K562 (cell line): Measurements from ENCODE around the gene ROR2. TPM values are rescaled to one million over a fixed set of nuclear protein-coding genes. Genes with fewer than 3 reads are reported as not detected.

ENCODE experiments used
- ATAC-seq: fragments of 200-7000 bp; cut with Tn5 transposase; 3 replicates; pipeline ENCODE4 v1.9.1; 2020; ENCODE audit warnings: moderate library complexity
- BruUV-seq: library from RNA; stranded (reverse); fragments of 400-500 nt; replicated peaks from 2 replicates; lab custom pipeline; 2021; lab: Mats Ljungman, UMichigan
- CTCF ChIA-PET: fragments of 300-600 bp; formaldehyde crosslinking; extraction: SDS; loops from one replicate; lab custom pipeline; 2021; ENCODE audit warnings: low intra/inter-chr PET ratio; lab: Yijun Ruan, JAX
- POLR2A ChIA-PET: fragments of 300-600, 350-650 bp; sonication (Branson Sonifier 250); formaldehyde crosslinking; extraction: SDS; loops from one replicate; lab custom pipeline; 2021; ENCODE audit warnings: antibody characterized with exemption, inconsistent platforms; lab: Yijun Ruan, JAX
- DNase-seq, 4 experiments: peaks; one replicate each; pipeline versions ENCODE4 v3.0.0 to v3.0.0-alpha.2; 2011 to 2018; ENCODE audit warnings: low spot score in 3 of 4, mixed read lengths in 3 of 4; ENCODE audit errors: extremely low read depth in 1 of 4
- FAIRE-seq: peaks from 2 replicates; lab custom pipeline; 2011; peaks lifted over from hg19 to GRCh38; lab: Jason Lieb, UNC
- H2AFZ ChIP-seq: 2 replicates; pipeline ENCODE4 v1.6.0; 2011; ENCODE audit warnings: low read depth, low read length, control low read depth, inconsistent platforms
- H3K27ac ChIP-seq: fragments of 200-600 bp; 3 replicates; pipeline ENCODE4 v1.8.0; 2011; ENCODE audit warnings: low read depth, mild to moderate bottlenecking, control low read depth, inconsistent platforms, low read length, moderate library complexity, mixed read lengths; ENCODE audit errors: extremely low read depth
- H3K27me3 ChIP-seq, 2 experiments: fragments of 300-600 bp in 1 of 2; 2 replicates in 1 of 2; 3 replicates in 1 of 2; pipeline versions ENCODE4 v1.6.0 to v1.8.0; 2011; ENCODE audit warnings: inconsistent platforms in 2 of 2, low read length in 2 of 2, mild to moderate bottlenecking in 1 of 2, mixed read lengths in 1 of 2, moderate library complexity in 1 of 2; ENCODE audit not compliant: control insufficient read depth in 2 of 2, insufficient read depth in 2 of 2
- H3K36me3 ChIP-seq: fragments of 300-600 bp; 3 replicates; pipeline ENCODE4 v1.8.0; 2011; ENCODE audit warnings: mild to moderate bottlenecking, low read length, inconsistent platforms; ENCODE audit not compliant: control insufficient read depth, insufficient read depth
- H3K4me1 ChIP-seq, 2 experiments: fragments of 200-600 bp in 1 of 2; replicated peaks in 1 of 2; 2 replicates in 1 of 2; 3 replicates in 1 of 2; pipeline versions ENCODE4 v1.5.1 to v1.8.0; 2011; ENCODE audit warnings: inconsistent platforms in 2 of 2, low read length in 2 of 2, mild to moderate bottlenecking in 1 of 2, mixed read lengths in 1 of 2, moderate library complexity in 1 of 2; ENCODE audit not compliant: control insufficient read depth in 2 of 2, insufficient read depth in 2 of 2
- H3K4me2 ChIP-seq: 2 replicates; pipeline ENCODE4 v1.6.1; 2011; ENCODE audit warnings: low read length, control low read depth, inconsistent platforms, mixed read lengths; ENCODE audit not compliant: insufficient read depth
- H3K4me3 ChIP-seq: fragments of 200-600 bp; sonication (generic), shearing (Covaris generic); 2 replicates; pipeline ENCODE4 v1.5.1; 2016; ENCODE audit warnings: control low read depth, inconsistent platforms
- H3K79me2 ChIP-seq: fragments of 200-600 bp; 3 replicates; pipeline ENCODE4 v1.8.0; 2011; ENCODE audit warnings: low read length, inconsistent platforms; ENCODE audit not compliant: control insufficient read depth, insufficient read depth
- H3K9ac ChIP-seq, 2 experiments: 2 replicates each; pipeline versions ENCODE4 v1.6.0 to v1.6.1; 2011; ENCODE audit warnings: low read depth in 2 of 2, low read length in 2 of 2, control low read depth in 1 of 2, inconsistent platforms in 1 of 2, mild to moderate bottlenecking in 1 of 2, mixed read lengths in 1 of 2; ENCODE audit not compliant: insufficient read depth in 1 of 2
- H3K9me1 ChIP-seq: one replicate; pipeline ENCODE4 v1.6.0; 2011; ENCODE audit warnings: inconsistent platforms, mild to moderate bottlenecking, low read length, moderate library complexity; ENCODE audit not compliant: control insufficient read depth, insufficient read depth
- H3K9me3 ChIP-seq: replicated peaks from 2 replicates; pipeline ENCODE4 v1.5.1; 2011; ENCODE audit warnings: low read depth, low read length, inconsistent platforms; ENCODE audit not compliant: control insufficient read depth, insufficient read depth
- H4K20me1 ChIP-seq: replicated peaks from 2 replicates; pipeline ENCODE4 v1.6.1; 2011; ENCODE audit warnings: low read length, inconsistent platforms, mixed read lengths; ENCODE audit not compliant: control insufficient read depth, insufficient read depth
- ADNP ChIP-seq: fragments of 200-800 bp; sonication (Bioruptor generic); IDR thresholded peaks from 2 replicates; pipeline ENCODE4 v1.6.1; 2016; ENCODE audit warnings: missing genetic modification characterization, missing compliant biosample characterization
- BRD9 ChIP-seq: fragments of 450-650 bp; IDR thresholded peaks from 2 replicates; pipeline ENCODE4 v1.6.1; 2018; ENCODE audit warnings: low read depth; ENCODE audit not compliant: partially characterized antibody
- CTCF ChIP-seq, 3 experiments: IDR thresholded peaks in 2 of 3; conservative IDR thresholded peaks in 1 of 3; 2 replicates each; pipeline ENCODE4 v1.5.1; 2011 to 2012; ENCODE audit warnings: low read length in 3 of 3, mild to moderate bottlenecking in 3 of 3, control low read depth in 2 of 3, improper control_type of control experiment in 1 of 3, inconsistent platforms in 1 of 3, low read depth in 1 of 3, mixed read lengths in 1 of 3, moderate library complexity in 1 of 3; ENCODE audit not compliant: insufficient read depth in 2 of 3
- KDM4B ChIP-seq, 2 experiments: fragments of 450-650 bp in 1 of 2; sonication (generic) in 1 of 2; IDR thresholded peaks; 2 replicates each; pipeline ENCODE4 v1.6.1; 2016 to 2017; ENCODE audit warnings: borderline replicate concordance in 2 of 2, antibody characterized with exemption in 1 of 2, low read depth in 1 of 2, mild to moderate bottlenecking in 1 of 2
- LCOR ChIP-seq: sonication (generic); formaldehyde crosslinking; IDR thresholded peaks from 2 replicates; pipeline ENCODE4 v1.8.0; 2022; ENCODE audit warnings: mild to moderate bottlenecking, missing genetic modification reagents
- NEUROD1 ChIP-seq: fragments of 150-350 bp; IDR thresholded peaks from 2 replicates; pipeline ENCODE4 v1.6.1; 2014; ENCODE audit warnings: borderline replicate concordance, low read length, low read depth; ENCODE audit not compliant: partially characterized antibody
- SREBF2 ChIP-seq: sonication (generic); formaldehyde crosslinking; IDR thresholded peaks from 2 replicates; pipeline ENCODE4 v1.4.0; 2020; ENCODE audit warnings: mild to moderate bottlenecking, missing genetic modification reagents
- U2AF2 ChIP-seq: fragments of 200-400 bp; formaldehyde crosslinking; optimal IDR thresholded peaks from 2 replicates; pipeline ENCODE3; 2017; ENCODE audit warnings: low read depth, mild to moderate bottlenecking, low read length
- ZBTB33 ChIP-seq: sonication (generic); formaldehyde crosslinking; IDR thresholded peaks from 2 replicates; pipeline ENCODE4 v1.8.1; 2023; ENCODE audit warnings: mild to moderate bottlenecking, missing genetic modification reagents
- ZNF77 ChIP-seq: fragments of 250-450 bp; sonication (Bioruptor Pico); IDR thresholded peaks from 2 replicates; pipeline ENCODE4 v1.5.0; 2020
- in situ Hi-C: fragments of 300-500 bp; cut with MboI; formaldehyde crosslinking; loops from 4 replicates; pipeline ENCODE4 v1.15.0; 2018; ENCODE audit warnings: inconsistent platforms, mixed read lengths
- intact Hi-C: fragments of 100-400 bp; cut with micrococcal nuclease; formaldehyde crosslinking; loops from 2 replicates; pipeline ENCODE4 v1.14.2; 2022
- polyA plus RNA-seq, 8 experiments: library from polyadenylated mRNA; depleted of rRNA in 4 of 8; stranded (reverse) in 5 of 8; unstranded in 3 of 8; fragments of >200 nt; fragmentation: Nextera tagmentation in 2 of 8; fragmentation: Illumina TruSeq in 1 of 8; extraction: Ambion mirVana in 2 of 8; extraction: Trizol in 1 of 8; gene quantifications; 2 replicates each; pipeline versions ENCODE4 v1.2.1 to v1.2.3, GENCODE V29; 2011 to 2014; ENCODE audit warnings: inconsistent platforms in 1 of 8, missing spikeins in 1 of 8
- total RNA-seq, 7 experiments: library from RNA; depleted of rRNA in 6 of 7; stranded (reverse); fragments of >200 nt in 6 of 7; fragmentation: Illumina TruSeq in 2 of 7; extraction: Trizol in 2 of 7; gene quantifications; 2 replicates each; pipeline versions ENCODE4 v1.2.1 to v1.2.3, GENCODE V29; 2011 to 2021; ENCODE audit warnings: low replicate concordance in 1 of 7

Gene ROR2
- total and polyA plus RNA-seq, 9 of the 15 experiments (the other 6 are each of a cell fraction or from before 2014, with no cell fraction given) = 5.6 to 33.8 (median 15.3) TPM

GRCh38 chr9:91741522-91741921 lies 208.5 kb downstream of the ROR2 start:
- BruUV-seq = no TSS peak
- DNase-seq (no peak), FAIRE-seq (no peak), ATAC-seq (no peak)
- Histone ChIP-seq H3K4me2 (no peak overlapping the region), H3K4me1 (peaks cover 0 to 2% of the 10 kb centered on the region in 2 experiments; a peak in 3 of 5 replicates), H3K36me3 (peaks cover 21% of the 10 kb centered on the region; the same call in 2 of the 3 replicates), H3K9me3 (no peaks in the 10 kb centered on the region), H2AFZ (no peak overlapping the region), H3K79me2 (no peaks in the 10 kb centered on the region), H3K9ac (no peak overlapping the region), H3K9me1 (no peaks in the 10 kb centered on the region), H4K20me1 (no peaks in the 10 kb centered on the region), H3K27ac (no peak overlapping the region), H3K4me3 (no peak overlapping the region), H3K27me3 (no peaks in the 10 kb centered on the region)
- in situ Hi-C loops = no loop called here
- CTCF ChIA-PET = no interaction called here
- intact Hi-C loops = no loop called here
- POLR2A ChIA-PET = interaction anchor here (0.6 to 0.9 kb wide), 2 partner anchors 276 to 285 kb away, joined by 3 to 4 read pairs; no protein-coding TSS in a partner anchor
- no peak for TF ChIP-seq ADNP
- TF ChIP-seq LCOR (CRISPR knock-in tag) = no peak
- no peak for TF ChIP-seq NEUROD1
- TF ChIP-seq U2AF2 = no peak
- TF ChIP-seq KDM4B (IDR thresholded peaks at IDR 0.05; ENCODE audit: borderline replicate concordance in 2 of 2, low read depth in 1 of 2) = no peak
- no peak for TF ChIP-seq CTCF (IDR thresholded peaks at IDR 0.05 in 2 of 3, conservative IDR thresholded peaks at IDR 0.05 in 1 of 3; ENCODE audit: insufficient read depth in 2 of 3, low read depth in 1 of 3, low read length in 3 of 3)
- no peak for TF ChIP-seq BRD9
- no peak for TF ChIP-seq ZBTB33 (CRISPR knock-in tag)
- TF ChIP-seq SREBF2 = no peak
- TF ChIP-seq ZNF77 = no peak
